ENCODE data around the gene C1orf35.

C1orf35 gene

GRCh38 chr1:228150120-228150460 lies 47.0 kb upstream of the C1orf35 start:
- ChIA-PET CTCF (no interaction called here), POLR2A (interaction anchor here (0.6 to 7.2 kb wide), 2 partner anchors 15 to 1566 kb away, joined by 3 to 55 read pairs; partner anchors contain the start of gene IBA57)
- TF ChIP-seq HDGF (IDR thresholded peaks at IDR 0.05; ENCODE audit: borderline replicate concordance) (no peak), PKNOX1 (IDR thresholded peaks at IDR 0.05) (no peak), ELF4 (IDR thresholded peaks at IDR 0.05) (no peak), SP1 (IDR thresholded peaks at IDR 0.05) (no peak), FOXK2 (IDR thresholded peaks at IDR 0.05) (no peak), FOXM1 (IDR thresholded peaks at IDR 0.05; ENCODE audit: borderline replicate concordance) (no peak), NFRKB (IDR thresholded peaks at IDR 0.05) (no peak), ZNF384 (IDR thresholded peaks at IDR 0.05) (no peak), L3MBTL2 (conservative IDR thresholded peaks at IDR 0.05) (no peak), FOXA1 (IDR thresholded peaks at IDR 0.05) (no peak), CTBP1 (IDR thresholded peaks at IDR 0.05; ENCODE audit: borderline replicate concordance) (no peak), BHLHE40 (IDR thresholded peaks at IDR 0.05; ENCODE audit: borderline replicate concordance) (no peak), LEF1 (IDR thresholded peaks at IDR 0.05; ENCODE audit: borderline replicate concordance) (no peak), ARNT (IDR thresholded peaks at IDR 0.05) (no peak), SUZ12 (IDR thresholded peaks at IDR 0.05) (no peak), TARDBP (IDR thresholded peaks at IDR 0.05) (no peak)
- DNase-seq (ENCODE audit: extremely low spot score) = no peak

GRCh38 chr1:228149406-228150119 lies 46.4 kb upstream of the C1orf35 start, which contains the start of gene GJC2:
GJC2 (plus strand) TSS chr1:228149930; CDS start chr1:228157759, 7,829 bp downstream.
- no peak for TF ChIP-seq L3MBTL2 (conservative IDR thresholded peaks at IDR 0.05)
- TF ChIP-seq FOXM1 (IDR thresholded peaks at IDR 0.05; ENCODE audit: borderline replicate concordance) = no peak
- TF ChIP-seq PKNOX1 (IDR thresholded peaks at IDR 0.05) = no peak
- TF ChIP-seq ZNF384 (IDR thresholded peaks at IDR 0.05) = no peak
- no peak for TF ChIP-seq HDGF (IDR thresholded peaks at IDR 0.05; ENCODE audit: borderline replicate concordance)
- no peak for TF ChIP-seq NFRKB (IDR thresholded peaks at IDR 0.05)
- TF ChIP-seq ARNT (IDR thresholded peaks at IDR 0.05) = no peak
- TF ChIP-seq LEF1 (IDR thresholded peaks at IDR 0.05; ENCODE audit: borderline replicate concordance) = no peak
- no peak for TF ChIP-seq TARDBP (IDR thresholded peaks at IDR 0.05)
- TF ChIP-seq BHLHE40 (IDR thresholded peaks at IDR 0.05; ENCODE audit: borderline replicate concordance) = no peak
- TF ChIP-seq ELF4 (IDR thresholded peaks at IDR 0.05) = no peak
- TF ChIP-seq SUZ12 (IDR thresholded peaks at IDR 0.05) = no peak
- TF ChIP-seq FOXK2 (IDR thresholded peaks at IDR 0.05) = no peak
- POLR2A ChIA-PET = interaction anchor here (0.9 to 7.2 kb wide), 2 partner anchors 9 to 15 kb away, joined by 4 to 55 read pairs; partner anchors contain the start of genes GUK1 and IBA57
- no peak for DNase-seq (ENCODE audit: extremely low spot score)
- CTCF ChIA-PET = no interaction called here

- TF ChIP-seq ARNT (IDR thresholded peaks at IDR 0.05) = no peak
- no peak for TF ChIP-seq PKNOX1 (IDR thresholded peaks at IDR 0.05)
- no peak for TF ChIP-seq SP1 (IDR thresholded peaks at IDR 0.05)
- TF ChIP-seq ZNF384 (IDR thresholded peaks at IDR 0.05) = no peak
- TF ChIP-seq TARDBP (IDR thresholded peaks at IDR 0.05) = no peak
- TF ChIP-seq ELF4 (IDR thresholded peaks at IDR 0.05) = no peak
- TF ChIP-seq HDGF (IDR thresholded peaks at IDR 0.05; ENCODE audit: borderline replicate concordance) = no peak
- TF ChIP-seq FOXA1 (IDR thresholded peaks at IDR 0.05) = no peak
- no peak for TF ChIP-seq CTBP1 (IDR thresholded peaks at IDR 0.05; ENCODE audit: borderline replicate concordance)
- no peak for TF ChIP-seq LEF1 (IDR thresholded peaks at IDR 0.05; ENCODE audit: borderline replicate concordance)
- no peak for TF ChIP-seq FOXK2 (IDR thresholded peaks at IDR 0.05)
- no peak for TF ChIP-seq SUZ12 (IDR thresholded peaks at IDR 0.05)
- TF ChIP-seq NFRKB (IDR thresholded peaks at IDR 0.05) = no peak
- no peak for TF ChIP-seq FOXM1 (IDR thresholded peaks at IDR 0.05; ENCODE audit: borderline replicate concordance)
- no peak for TF ChIP-seq BHLHE40 (IDR thresholded peaks at IDR 0.05; ENCODE audit: borderline replicate concordance)
- TF ChIP-seq L3MBTL2 (conservative IDR thresholded peaks at IDR 0.05) = no peak
- ChIA-PET POLR2A (interaction anchor here (0.9 to 7.2 kb wide), 2 partner anchors 8 to 16 kb away, joined by 4 to 55 read pairs; partner anchors contain the start of genes GUK1 and IBA57), CTCF (no interaction called here)
- DNase-seq (ENCODE audit: extremely low spot score) = no peak
These were observed 45.8 kb upstream of the C1orf35 start for GRCh38 chr1:228148935-228149405.

GRCh38 chr1:228148196-228148861 lies 45.2 kb upstream of the C1orf35 start:
- POLR2A ChIA-PET = interaction anchor here (0.9 to 7.2 kb wide), 2 partner anchors 8 to 16 kb away, joined by 4 to 55 read pairs; partner anchors contain the start of genes GUK1 and IBA57
- TF ChIP-seq FOXM1 (IDR thresholded peaks at IDR 0.05; ENCODE audit: borderline replicate concordance) (no peak), FOXA1 (IDR thresholded peaks at IDR 0.05) (no peak), PKNOX1 (IDR thresholded peaks at IDR 0.05) (no peak), SP1 (IDR thresholded peaks at IDR 0.05) (no peak), LEF1 (IDR thresholded peaks at IDR 0.05; ENCODE audit: borderline replicate concordance) (no peak), SUZ12 (IDR thresholded peaks at IDR 0.05) (no peak), ZNF384 (IDR thresholded peaks at IDR 0.05) (no peak), NFRKB (IDR thresholded peaks at IDR 0.05) (no peak), ELF4 (IDR thresholded peaks at IDR 0.05) (no peak), FOXK2 (IDR thresholded peaks at IDR 0.05) (no peak), CTBP1 (IDR thresholded peaks at IDR 0.05; ENCODE audit: borderline replicate concordance) (no peak), TARDBP (IDR thresholded peaks at IDR 0.05) (no peak), L3MBTL2 (conservative IDR thresholded peaks at IDR 0.05) (no peak), BHLHE40 (IDR thresholded peaks at IDR 0.05; ENCODE audit: borderline replicate concordance) (no peak), ARNT (IDR thresholded peaks at IDR 0.05) (no peak), HDGF (IDR thresholded peaks at IDR 0.05; ENCODE audit: borderline replicate concordance) (no peak)
- no peak for DNase-seq (ENCODE audit: extremely low spot score)
- CTCF ChIA-PET = no interaction called here

All from HEK293T (cell line).